OCI-LY3 (cell line): ENCODE measurements around the gene MGAT4C.

Source experiments
- H2AFZ ChIP-seq: fragments of 200-600, 300-600 bp; shearing (Covaris generic); 2 replicates; pipeline ENCODE4 v1.6.0; 2014; ENCODE audit warnings: antibody characterized with exemption, low read depth, low read length
- H3K27ac ChIP-seq: fragments of 200-600, 300-600 bp; sonication (generic); 2 replicates; pipeline ENCODE4 v1.5.1; 2014; ENCODE audit warnings: mild to moderate bottlenecking, low read length, moderate library complexity, mixed read lengths
- H3K27me3 ChIP-seq: fragments of 200-600, 300-600 bp; sonication (generic); 2 replicates; pipeline ENCODE4 v1.6.1; 2014; ENCODE audit warnings: low read depth, low read length, mixed read lengths
- H3K36me3 ChIP-seq: fragments of 200-600, 300-600 bp; sonication (generic); replicated peaks from 2 replicates; pipeline ENCODE3; 2014; ENCODE audit warnings: low read depth, low read length, mixed read lengths
- H3K4me1 ChIP-seq: fragments of 300-600, 200-600 bp; sonication (generic); 2 replicates; pipeline ENCODE4 v1.6.1; 2014; ENCODE audit warnings: low read length, mixed read lengths
- H3K4me2 ChIP-seq: fragments of 200-600, 300-600 bp; sonication (generic); 2 replicates; pipeline ENCODE4 v1.6.1; 2014; ENCODE audit warnings: low read length, mixed read lengths
- H3K4me3 ChIP-seq: fragments of 300-600, 200-600 bp; sonication (generic); 2 replicates; pipeline ENCODE4 v1.5.1; 2014; ENCODE audit warnings: antibody characterized with exemption, mild to moderate bottlenecking, low read length, moderate library complexity
- H3K79me2 ChIP-seq: fragments of 300-600, 200-600 bp; shearing (Covaris generic); 2 replicates; pipeline ENCODE4 v1.6.1; 2014; ENCODE audit warnings: mild to moderate bottlenecking, low read length, mixed read lengths
- H3K9ac ChIP-seq: fragments of 300-600, 200-600 bp; shearing (Covaris generic); 2 replicates; pipeline ENCODE4 v1.6.0; 2014; ENCODE audit warnings: mild to moderate bottlenecking, low read length, moderate library complexity
- H3K9me3 ChIP-seq: fragments of 200-600, 300-600 bp; shearing (Covaris generic); 2 replicates; pipeline ENCODE4 v1.6.1; 2014; ENCODE audit warnings: low read length, mixed read lengths; ENCODE audit not compliant: insufficient read depth
- H4K20me1 ChIP-seq: fragments of 200-600, 300-600 bp; sonication (generic); 2 replicates; pipeline ENCODE4 v1.6.1; 2016; ENCODE audit warnings: low read length, mixed read lengths; ENCODE audit not compliant: insufficient read depth
- EZH2phosphoT487 ChIP-seq: fragments of 200-600 bp; shearing (Covaris generic); IDR thresholded peaks from 2 replicates; pipeline ENCODE4 v1.6.1; 2018; ENCODE audit warnings: antibody characterized with exemption, mixed run types, low read depth
- TF ChIP-seq, protein P1 (sequence below): fragments of 200-600, 300-600 bp; sonication (generic); IDR thresholded peaks from 2 replicates; pipeline ENCODE4 v1.5.1; 2014; ENCODE audit warnings: antibody characterized with exemption, low read length, low read depth

MGAT4C gene

DNA sequence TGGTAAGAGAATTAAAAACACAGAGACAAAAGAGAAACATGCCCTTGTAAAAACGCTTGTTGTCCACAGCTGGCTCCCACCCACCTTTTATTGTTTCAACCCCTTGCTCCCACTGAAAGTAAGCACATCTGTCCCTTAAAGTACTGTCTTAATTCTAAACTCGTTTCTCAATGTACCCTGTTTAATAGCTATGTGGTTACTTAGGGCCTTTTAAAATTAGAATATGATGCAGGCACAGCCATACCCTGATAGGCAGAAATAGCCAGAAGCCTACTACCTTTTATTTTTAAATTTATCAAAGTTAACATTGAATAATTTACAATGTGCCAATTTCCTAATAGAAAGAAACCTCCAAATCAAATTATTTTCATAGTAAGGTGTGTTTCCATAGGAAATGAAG, 4.0 kb upstream of the MGAT4C start:
- H3K79me2 ChIP-seq, result no peaks in the 10 kb centered on the region
- H3K27ac ChIP-seq, result no peak overlapping the region
- H3K27me3 ChIP-seq, result no peaks in the 10 kb centered on the region
- H3K36me3 ChIP-seq, result peaks cover 6% of the 10 kb centered on the region
- peaks cover 4% of the 10 kb centered on the region; the same call in 1 of the 2 replicates for H3K9me3 ChIP-seq
- H3K4me3 ChIP-seq, result no peak overlapping the region
- H3K4me2 ChIP-seq, result no peak overlapping the region
- H3K4me1 ChIP-seq, result peaks cover 17% of the 10 kb centered on the region
- TF ChIP-seq, protein P1, sequence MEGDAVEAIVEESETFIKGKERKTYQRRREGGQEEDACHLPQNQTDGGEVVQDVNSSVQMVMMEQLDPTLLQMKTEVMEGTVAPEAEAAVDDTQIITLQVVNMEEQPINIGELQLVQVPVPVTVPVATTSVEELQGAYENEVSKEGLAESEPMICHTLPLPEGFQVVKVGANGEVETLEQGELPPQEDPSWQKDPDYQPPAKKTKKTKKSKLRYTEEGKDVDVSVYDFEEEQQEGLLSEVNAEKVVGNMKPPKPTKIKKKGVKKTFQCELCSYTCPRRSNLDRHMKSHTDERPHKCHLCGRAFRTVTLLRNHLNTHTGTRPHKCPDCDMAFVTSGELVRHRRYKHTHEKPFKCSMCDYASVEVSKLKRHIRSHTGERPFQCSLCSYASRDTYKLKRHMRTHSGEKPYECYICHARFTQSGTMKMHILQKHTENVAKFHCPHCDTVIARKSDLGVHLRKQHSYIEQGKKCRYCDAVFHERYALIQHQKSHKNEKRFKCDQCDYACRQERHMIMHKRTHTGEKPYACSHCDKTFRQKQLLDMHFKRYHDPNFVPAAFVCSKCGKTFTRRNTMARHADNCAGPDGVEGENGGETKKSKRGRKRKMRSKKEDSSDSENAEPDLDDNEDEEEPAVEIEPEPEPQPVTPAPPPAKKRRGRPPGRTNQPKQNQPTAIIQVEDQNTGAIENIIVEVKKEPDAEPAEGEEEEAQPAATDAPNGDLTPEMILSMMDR, result no peak
- no peak for TF ChIP-seq EZH2phosphoT487
- no peaks in the 10 kb centered on the region for H4K20me1 ChIP-seq
- H3K9ac ChIP-seq, result no peak overlapping the region
- H2AFZ ChIP-seq, result no peak overlapping the region

DNA sequence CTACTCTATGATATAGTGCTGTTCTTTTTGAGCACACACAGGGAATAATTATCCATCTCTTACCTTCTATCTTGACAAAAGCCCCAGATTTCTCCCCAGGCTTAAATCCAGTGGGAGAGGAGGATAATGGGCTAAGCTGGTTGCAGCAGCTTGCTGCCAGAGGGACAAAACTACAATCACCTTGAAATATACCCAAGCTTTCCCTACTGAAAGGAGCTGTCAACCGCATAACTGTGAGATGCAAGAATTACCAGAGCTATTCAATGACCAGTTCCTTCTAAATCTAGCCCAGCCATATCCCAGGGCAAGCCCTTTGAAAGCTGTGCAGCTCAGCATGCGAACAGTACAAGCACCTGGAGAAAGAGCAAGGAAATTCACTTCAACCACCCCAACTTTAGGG, 943 bp upstream of the MGAT4C start:
- H3K79me2 ChIP-seq, result no peaks in the 10 kb centered on the region
- peaks cover 2% of the 10 kb centered on the region for H3K36me3 ChIP-seq
- H4K20me1 ChIP-seq, result no peaks in the 10 kb centered on the region
- H2AFZ ChIP-seq, result no peak overlapping the region
- H3K4me3 ChIP-seq, result no peak overlapping the region
- no peak overlapping the region for H3K9ac ChIP-seq
- H3K9me3 ChIP-seq, result peaks cover 1% of the 10 kb centered on the region; the same call in 1 of the 2 replicates
- H3K27ac ChIP-seq, result no peak overlapping the region
- H3K4me2 ChIP-seq, result no peak overlapping the region
- H3K27me3 ChIP-seq, result no peaks in the 10 kb centered on the region
- TF ChIP-seq, protein P1, result no peak
- TF ChIP-seq EZH2phosphoT487, result no peak
- H3K4me1 ChIP-seq, result peaks cover 13% of the 10 kb centered on the region

DNA sequence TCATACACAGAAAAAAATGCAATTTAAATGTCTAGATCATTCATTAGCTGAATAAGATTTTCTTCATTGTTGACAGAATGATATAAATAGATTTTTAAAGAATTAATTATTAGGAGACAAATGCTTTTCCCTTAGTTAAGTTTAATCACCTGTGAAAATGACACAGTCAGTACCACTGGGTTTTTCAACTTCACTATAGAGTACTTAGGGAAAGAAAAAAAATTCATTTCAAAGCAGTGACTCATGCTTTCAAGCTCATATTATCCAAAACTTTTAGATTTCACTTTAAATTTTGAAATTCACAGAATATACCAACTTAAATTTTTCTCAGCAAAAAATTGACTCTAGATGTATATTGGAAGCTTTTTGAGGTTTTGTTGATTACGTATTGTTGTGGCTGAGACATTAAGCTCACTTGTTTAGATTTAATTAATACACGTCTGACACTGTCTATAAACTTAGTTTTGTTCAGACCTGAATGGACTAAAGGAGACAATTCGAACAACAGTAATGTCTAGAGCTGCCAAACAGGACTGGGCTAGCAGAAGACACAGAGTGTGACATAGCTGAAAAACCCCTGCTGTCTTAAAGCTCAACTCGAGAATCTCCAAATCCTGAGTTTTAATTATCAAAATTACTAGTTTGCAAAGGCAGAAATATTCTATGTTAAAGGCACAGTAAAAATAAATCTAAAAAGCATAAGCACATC, 1.6 kb downstream of the MGAT4C start:
- no peak overlapping the region for H3K4me3 ChIP-seq
- peaks cover 6% of the 10 kb centered on the region for H3K4me1 ChIP-seq
- H3K27ac ChIP-seq, result no peak overlapping the region
- no peak overlapping the region for H2AFZ ChIP-seq
- no peaks in the 10 kb centered on the region for H3K79me2 ChIP-seq
- no peak overlapping the region for H3K4me2 ChIP-seq
- no peaks in the 10 kb centered on the region for H3K27me3 ChIP-seq
- TF ChIP-seq, protein P1, result no peak
- TF ChIP-seq EZH2phosphoT487, result no peak
- no peaks in the 10 kb centered on the region for H4K20me1 ChIP-seq
- no peaks in the 10 kb centered on the region for H3K36me3 ChIP-seq
- H3K9me3 ChIP-seq, result no peaks in the 10 kb centered on the region
- no peak overlapping the region for H3K9ac ChIP-seq

DNA sequence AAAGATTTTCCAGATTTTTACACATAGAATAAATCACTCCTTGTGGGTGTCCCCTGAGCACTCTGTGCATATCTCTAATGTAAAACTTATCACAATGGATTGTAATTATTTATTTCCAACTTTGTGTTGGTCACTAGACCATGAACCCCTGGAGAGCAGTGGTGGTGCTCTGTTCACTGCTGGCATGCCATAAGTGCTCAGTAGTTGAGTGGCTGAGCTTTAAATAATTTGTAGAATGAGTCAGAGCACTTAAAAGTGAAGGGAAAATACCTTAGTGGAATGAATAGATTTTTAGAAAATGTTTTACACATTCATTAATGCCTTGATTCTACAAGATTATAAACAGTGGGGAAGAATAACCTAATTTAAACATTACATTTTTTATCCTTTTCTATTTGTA, 6.3 kb downstream of the MGAT4C start:
- Histone ChIP-seq H3K79me2 (no peaks in the 10 kb centered on the region), H3K36me3 (no peaks in the 10 kb centered on the region), H3K9me3 (no peaks in the 10 kb centered on the region), H3K4me3 (no peak overlapping the region), H3K9ac (no peak overlapping the region), H3K4me2 (no peak overlapping the region), H3K27me3 (no peaks in the 10 kb centered on the region), H3K27ac (no peak overlapping the region), H3K4me1 (peaks cover 7% of the 10 kb centered on the region), H2AFZ (no peak overlapping the region), H4K20me1 (no peaks in the 10 kb centered on the region)
- TF ChIP-seq, protein P1, result no peak
- TF ChIP-seq EZH2phosphoT487, result no peak
